H1 (cell line): ENCODE data around the gene RNF215. TPM values are rescaled to one million over a fixed set of nuclear protein-coding genes. Genes with fewer than 3 reads are reported as not detected.

ENCODE experiments used
- CTCF ChIA-PET: fragments of 300-600 bp; sonication (Branson Sonifier 250); formaldehyde crosslinking; loops from one replicate; lab custom pipeline; 2021; ENCODE audit not compliant: partially characterized antibody; lab: Charles Lee
- POLR2A ChIA-PET: fragments of 300-600 bp; sonication (Branson Sonifier 250); formaldehyde crosslinking; loops from one replicate; lab custom pipeline; 2021; ENCODE audit warnings: inconsistent platforms; ENCODE audit not compliant: partially characterized antibody; lab: Charles Lee
- DNase-seq, 2 experiments: peaks; one replicate each; pipeline versions ENCODE4 v3.0.0 to v3.0.0-alpha.2; 2010 to 2022; ENCODE audit warnings: low spot score in 2 of 2, low read depth in 1 of 2, mixed read lengths in 1 of 2
- FAIRE-seq: peaks from 2 replicates; lab custom pipeline; 2011; peaks lifted over from hg19 to GRCh38; lab: Jason Lieb, UNC
- H2AFZ ChIP-seq: 2 replicates; pipeline ENCODE4 v1.8.1; 2012; ENCODE audit warnings: low read length, inconsistent platforms
- H2AK5ac ChIP-seq: 2 replicates; pipeline ENCODE4 v1.6.1; 2013; ENCODE audit warnings: low read depth, low read length
- H2BK120ac ChIP-seq: replicated peaks from 2 replicates; pipeline ENCODE3; 2013; ENCODE audit warnings: low read depth, low read length, inconsistent platforms
- H2BK12ac ChIP-seq: 2 replicates; pipeline ENCODE4 v1.6.1; 2013; ENCODE audit warnings: low read depth, low read length
- H2BK15ac ChIP-seq: 2 replicates; pipeline ENCODE4 v1.6.1; 2013; ENCODE audit warnings: low read length
- H2BK20ac ChIP-seq: 2 replicates; pipeline ENCODE4 v1.6.1; 2013; ENCODE audit warnings: low read length
- H2BK5ac ChIP-seq: 2 replicates; pipeline ENCODE4 v1.6.1; 2013; ENCODE audit warnings: low read depth, low read length
- H3K14ac ChIP-seq: 2 replicates; pipeline ENCODE4 v1.6.1; 2013; ENCODE audit warnings: inconsistent platforms; ENCODE audit not compliant: insufficient read length
- H3K18ac ChIP-seq: 2 replicates; pipeline ENCODE4 v1.6.1; 2013; ENCODE audit warnings: low read length; ENCODE audit errors: extremely low read depth
- H3K23ac ChIP-seq: 2 replicates; pipeline ENCODE4 v1.6.1; 2013; ENCODE audit warnings: inconsistent platforms; ENCODE audit not compliant: insufficient read length
- H3K23me2 ChIP-seq: 2 replicates; pipeline ENCODE4 v1.6.1; 2013; ENCODE audit warnings: low read depth, low read length
- H3K27ac ChIP-seq: 2 replicates; pipeline ENCODE4 v1.6.1; 2011; ENCODE audit warnings: low read depth, low read length, inconsistent platforms
- H3K27me3 ChIP-seq, 4 experiments: replicated peaks in 1 of 4; 1 replicate in 1 of 4; 2 replicates in 3 of 4; pipeline versions ENCODE4 v1.6.1 to v1.8.1; 2011 to 2013; ENCODE audit warnings: low read length in 3 of 4, mild to moderate bottlenecking in 3 of 4, inconsistent platforms in 2 of 4, mixed read lengths in 2 of 4, moderate library complexity in 1 of 4; ENCODE audit not compliant: control insufficient read depth in 3 of 4, insufficient read depth in 3 of 4; ENCODE audit errors: extremely low read depth in 1 of 4
- H3K36me3 ChIP-seq, 4 experiments: 2 replicates each; pipeline versions ENCODE4 v1.6.1 to v1.8.1; 2011 to 2013; ENCODE audit warnings: mild to moderate bottlenecking in 4 of 4, low read length in 3 of 4, moderate library complexity in 2 of 4, control low read depth in 1 of 4, inconsistent platforms in 1 of 4; ENCODE audit not compliant: insufficient read depth in 4 of 4, control insufficient read depth in 2 of 4
- H3K4ac ChIP-seq: replicated peaks from 2 replicates; pipeline ENCODE3; 2013; ENCODE audit warnings: low read length, low read depth, mixed read lengths, inconsistent platforms; ENCODE audit not compliant: insufficient read length
- H3K4me1 ChIP-seq, 4 experiments: replicated peaks in 1 of 4; 1 replicate in 1 of 4; 2 replicates in 3 of 4; pipeline versions ENCODE4 v1.6.1 to v1.8.1; 2011 to 2013; ENCODE audit warnings: low read length in 3 of 4, inconsistent platforms in 2 of 4, mixed read lengths in 1 of 4; ENCODE audit not compliant: insufficient read depth in 4 of 4, control insufficient read depth in 3 of 4
- H3K4me2 ChIP-seq, 2 experiments: 2 replicates each; pipeline versions ENCODE4 v1.6.1 to v1.8.1; 2011 to 2013; ENCODE audit warnings: low read depth in 2 of 2, low read length in 2 of 2, control low read depth in 1 of 2, inconsistent platforms in 1 of 2, mild to moderate bottlenecking in 1 of 2; ENCODE audit not compliant: insufficient read depth in 1 of 2
- H3K4me3 ChIP-seq, 4 experiments: fragments of 200-600, 300-600 bp in 1 of 4; sonication (generic), shearing (Covaris generic), sonication (Bioruptor Twin) in 1 of 4; 2 replicates each; pipeline versions ENCODE4 v1.5.1 to v1.8.1; 2011 to 2016; ENCODE audit warnings: low read length in 4 of 4, low read depth in 3 of 4, control low read depth in 2 of 4, inconsistent platforms in 2 of 4, mild to moderate bottlenecking in 2 of 4, mixed read lengths in 1 of 4, moderate library complexity in 1 of 4; ENCODE audit not compliant: insufficient read depth in 2 of 4; ENCODE audit errors: extremely low read depth in 1 of 4
- H3K56ac ChIP-seq: replicated peaks from 2 replicates; pipeline ENCODE3; 2013; ENCODE audit warnings: low read depth, mild to moderate bottlenecking, mixed read lengths, low read length, inconsistent platforms; ENCODE audit not compliant: insufficient read length
- H3K79me1 ChIP-seq: 2 replicates; pipeline ENCODE4 v1.6.1; 2013; ENCODE audit warnings: low read depth, low read length, control low read depth
- H3K79me2 ChIP-seq, 2 experiments: 2 replicates each; pipeline versions ENCODE4 v1.6.1 to v1.8.1; 2012 to 2013; ENCODE audit warnings: low read length in 2 of 2, mild to moderate bottlenecking in 2 of 2, inconsistent platforms in 1 of 2; ENCODE audit not compliant: insufficient read depth in 2 of 2, control insufficient read depth in 1 of 2
- H3K9ac ChIP-seq, 4 experiments: replicated peaks in 1 of 4; 1 replicate in 1 of 4; 2 replicates in 3 of 4; pipeline versions ENCODE4 v1.6.1 to v1.8.1; 2011 to 2013; ENCODE audit warnings: low read depth in 3 of 4, low read length in 3 of 4, control low read depth in 2 of 4, mild to moderate bottlenecking in 2 of 4, moderate library complexity in 2 of 4, inconsistent platforms in 1 of 4; ENCODE audit errors: extremely low read depth in 1 of 4
- H3K9me3 ChIP-seq, 2 experiments: 2 replicates each; pipeline versions ENCODE4 v1.6.1 to v1.8.1; 2012 to 2013; ENCODE audit warnings: mild to moderate bottlenecking in 2 of 2, moderate library complexity in 2 of 2, control low read depth in 1 of 2, inconsistent platforms in 1 of 2, low read depth in 1 of 2, low read length in 1 of 2, mixed read lengths in 1 of 2; ENCODE audit not compliant: insufficient read depth in 2 of 2
- H4K20me1 ChIP-seq, 2 experiments: replicated peaks in 1 of 2; 2 replicates each; pipeline versions ENCODE3 to v1.8.1; 2011 to 2013; ENCODE audit warnings: inconsistent platforms in 2 of 2, low read length in 2 of 2, mild to moderate bottlenecking in 1 of 2; ENCODE audit not compliant: insufficient read depth in 2 of 2, control insufficient read depth in 1 of 2
- H4K5ac ChIP-seq: 2 replicates; pipeline ENCODE4 v1.6.1; 2013; ENCODE audit warnings: low read length, low read depth, mixed read lengths, inconsistent platforms; ENCODE audit not compliant: insufficient read length
- H4K8ac ChIP-seq: 2 replicates; pipeline ENCODE4 v1.8.0; 2013; ENCODE audit warnings: mild to moderate bottlenecking, moderate library complexity, low read length, inconsistent platforms; ENCODE audit not compliant: insufficient read depth; ENCODE audit errors: extremely low read depth
- H4K91ac ChIP-seq: replicated peaks from 2 replicates; pipeline ENCODE3; 2013; ENCODE audit warnings: low read length, mixed read lengths, inconsistent platforms; ENCODE audit not compliant: insufficient read length
- BACH1 ChIP-seq: IDR thresholded peaks from 2 replicates; pipeline ENCODE4 v1.6.1; 2012; ENCODE audit warnings: low read length, improper control_type of control experiment
- BRCA1 ChIP-seq: IDR thresholded peaks from 2 replicates; pipeline ENCODE4 v1.6.1; 2012; ENCODE audit warnings: low read depth, low read length, improper control_type of control experiment
- CBX5 ChIP-seq: fragments of 300-800, 300-1000 bp; sonication (generic); IDR thresholded peaks from 2 replicates; pipeline ENCODE4 v1.7.1; 2016; ENCODE audit warnings: antibody characterized with exemption, low read length, low read depth
- EGR1 ChIP-seq: IDR thresholded peaks from 2 replicates; pipeline ENCODE4 v1.6.1; 2011; ENCODE audit warnings: low read depth, low read length, borderline replicate concordance
- EP300 ChIP-seq, 2 experiments: IDR thresholded peaks; 1 replicate in 1 of 2; 2 replicates in 1 of 2; pipeline ENCODE4 v1.6.1; 2011 to 2012; ENCODE audit warnings: low read depth in 2 of 2, low read length in 2 of 2, mild to moderate bottlenecking in 2 of 2, borderline replicate concordance in 1 of 2, inconsistent platforms in 1 of 2, moderate library complexity in 1 of 2
- HDAC2 ChIP-seq, 2 experiments: fragments of 300-600 bp in 1 of 2; sonication (generic) in 1 of 2; IDR thresholded peaks; 2 replicates each; pipeline ENCODE4 v1.6.1; 2011 to 2012; ENCODE audit warnings: low read depth in 2 of 2, low read length in 2 of 2, mild to moderate bottlenecking in 2 of 2, moderate library complexity in 2 of 2, borderline replicate concordance in 1 of 2, inconsistent platforms in 1 of 2
- JUND ChIP-seq: IDR thresholded peaks from 2 replicates; pipeline ENCODE4 v1.6.1; 2011; ENCODE audit warnings: mild to moderate bottlenecking, improper control_type of control experiment, low read length
- KDM1A ChIP-seq: fragments of 200-600, 300-600 bp; sonication (generic); IDR thresholded peaks from 2 replicates; pipeline ENCODE4 v1.7.1; 2016; ENCODE audit warnings: mild to moderate bottlenecking, low read length, borderline replicate concordance
- KDM4A ChIP-seq: IDR thresholded peaks from one replicate; pipeline ENCODE4 v1.7.1; 2012; ENCODE audit warnings: low read depth, mild to moderate bottlenecking, moderate library complexity, low read length, inconsistent platforms; ENCODE audit not compliant: severe bottlenecking
- KDM5A ChIP-seq: fragments of 200-600 bp; IDR thresholded peaks from 2 replicates; pipeline ENCODE4 v1.7.1; 2012; ENCODE audit warnings: mild to moderate bottlenecking, low read length, inconsistent platforms, mixed read lengths
- PHF8 ChIP-seq: fragments of 200-600 bp; sonication (generic); conservative IDR thresholded peaks from 2 replicates; pipeline ENCODE4 v1.7.1; 2012; ENCODE audit warnings: low read depth, mild to moderate bottlenecking, inconsistent platforms, low read length, moderate library complexity
- POU5F1 ChIP-seq: IDR thresholded peaks from 2 replicates; pipeline ENCODE4 v1.6.1; 2011; ENCODE audit warnings: low read depth, mild to moderate bottlenecking, low read length, moderate library complexity
- RXRA ChIP-seq: IDR thresholded peaks from 2 replicates; pipeline ENCODE4 v1.6.1; 2011; ENCODE audit warnings: low read depth, mild to moderate bottlenecking, low read length, moderate library complexity; ENCODE audit not compliant: insufficient read depth
- SP1 ChIP-seq: IDR thresholded peaks from 2 replicates; pipeline ENCODE4 v1.6.1; 2011; ENCODE audit warnings: low read depth, low read length
- WGBS, 2 experiments: shearing (Covaris generic) in 1 of 2; methylation state at CpG; one replicate each; pipeline versions ENCODE4 v1.1.6 to v1.1.7; 2013 to 2015; ENCODE audit warnings: low lambda C conversion rate in 2 of 2, mixed read lengths in 2 of 2, inconsistent platforms in 1 of 2, low coverage in 1 of 2, missing lambda C conversion rate in 1 of 2; ENCODE audit not compliant: insufficient replicate concordance in 2 of 2, insufficient coverage in 1 of 2, insufficient read length in 1 of 2; ENCODE audit errors: extremely low coverage in 1 of 2, missing lambda C conversion rate in 1 of 2; 5-methylcytosine and 5-hydroxymethylcytosine counted together
- polyA plus RNA-seq, 7 experiments: library from polyadenylated mRNA; depleted of rRNA in 3 of 7; stranded (reverse) in 5 of 7; unstranded in 2 of 7; fragments of >200 nt in 5 of 7; fragments of 200-250 nt in 2 of 7; gene quantifications; 1 replicate in 5 of 7; 2 replicates in 1 of 7; 4 replicates in 1 of 7; pipeline versions ENCODE4 v1.2.1 to v1.2.3, GENCODE V29; 2011 to 2013; ENCODE audit warnings: missing spikeins in 2 of 7, mixed read lengths in 2 of 7
- total RNA-seq: library from RNA; stranded (reverse); fragmentation: NEBNext Ultra II Directional; extraction: Animal tissue kit (Norgen Biotek cat#: 25700); gene quantifications from 2 replicates; pipeline ENCODE4 v1.2.1, GENCODE V29; 2021

Gene RNF215
- total and polyA plus RNA-seq, 2 of the 8 experiments (the other 6 are each of a cell fraction or from before 2014, with no cell fraction given), result 13.1 to 19.0 TPM

DNA sequence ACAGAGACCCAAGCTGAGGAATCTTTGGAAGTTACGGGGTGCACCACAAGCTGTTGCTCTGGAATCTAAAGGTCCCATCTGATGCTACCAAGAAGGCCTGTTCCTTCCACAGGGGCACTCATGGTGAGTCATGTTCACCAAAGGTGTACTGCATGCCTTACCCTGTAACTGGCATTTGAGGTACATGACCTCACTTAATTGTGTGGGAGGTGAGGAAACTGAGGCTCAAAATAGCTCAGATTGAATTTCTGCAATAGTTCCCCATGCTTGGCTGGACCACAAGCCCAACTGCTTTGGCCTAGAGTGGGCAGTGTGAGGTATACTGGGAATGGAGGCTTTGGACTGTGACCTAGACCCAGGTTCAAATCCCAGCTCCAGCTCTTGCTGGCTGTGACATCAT lies 46.6 kb upstream of the RNF215 start:
- Histone ChIP-seq H4K91ac (no peak overlapping the region), H3K23ac (no peak overlapping the region), H3K27me3 (no peaks in the 10 kb centered on the region), H3K9me3 (peaks cover 0 to 6% of the 10 kb centered on the region in 2 experiments; a peak in 1 of 4 replicates), H2BK15ac (no peak overlapping the region), H2BK120ac (no peak overlapping the region), H3K14ac (no peak overlapping the region), H2BK20ac (no peak overlapping the region), H3K4ac (no peak overlapping the region), H2BK12ac (no peak overlapping the region), H4K20me1 (peaks cover 0 to 4% of the 10 kb centered on the region in 2 experiments), H3K4me1 (peaks cover 0 to 10% (median 3%) of the 10 kb centered on the region in 4 experiments; a peak in 4 of 7 replicates), H3K79me1 (no peaks in the 10 kb centered on the region; the same call in 1 of the 2 replicates), H3K4me2 (no peak overlapping the region), H2AFZ (no peak overlapping the region), H3K36me3 (peaks cover 0 to 2% (median 0%) of the 10 kb centered on the region in 4 experiments; a peak in 2 of 8 replicates), H3K4me3 (no peak overlapping the region), H2BK5ac (no peak overlapping the region), H3K23me2 (no peaks in the 10 kb centered on the region; the same call in 1 of the 2 replicates), H4K8ac (no peak overlapping the region), H3K79me2 (no peaks in the 10 kb centered on the region), H3K9ac (no peak overlapping the region), H3K27ac (no peak overlapping the region), H3K18ac (no peak overlapping the region), H3K56ac (no peak overlapping the region), H4K5ac (no peak overlapping the region), H2AK5ac (no peak overlapping the region)
- ChIA-PET CTCF (interaction anchor here (0.7 to 3.6 kb wide), 4 partner anchors 9 to 57 kb away, joined by 3 to 25 read pairs (median 6); no protein-coding TSS in a partner anchor), POLR2A (interaction anchor here (1.3 to 1.9 kb wide), 2 partner anchors 10 to 11 kb away, joined by 4 to 6 read pairs; no protein-coding TSS in a partner anchor)
- FAIRE-seq (no peak), DNase-seq (no peak)
- WGBS, 2 experiments, result 79% methylated on average over 1 of the region's 1 CpG; no CpG with 5 or more reads in 1 of the 2 experiments
- TF ChIP-seq BACH1 (no peak), EGR1 (no peak), CBX5 (no peak), JUND (no peak), HDAC2 (IDR thresholded peaks at IDR 0.05; ENCODE audit: borderline replicate concordance in 1 of 2, low read depth in 2 of 2, low read length in 2 of 2) (no peak), PHF8 (no peak), POU5F1 (no peak), KDM1A (no peak), RXRA (no peak), KDM4A (no peak), SP1 (no peak), EP300 (IDR thresholded peaks at IDR 0.05; ENCODE audit: borderline replicate concordance in 1 of 2, low read depth in 2 of 2, low read length in 2 of 2) (no peak), BRCA1 (no peak), KDM5A (no peak)
